Islet precursor cell (in vitro differentiated cells): Measurements from ENCODE around the gene MZB1.

Source experiments
- DNase-seq: peaks from one replicate; pipeline ENCODE4 v3.0.0-alpha.2; 2018

MZB1 gene, protein sequence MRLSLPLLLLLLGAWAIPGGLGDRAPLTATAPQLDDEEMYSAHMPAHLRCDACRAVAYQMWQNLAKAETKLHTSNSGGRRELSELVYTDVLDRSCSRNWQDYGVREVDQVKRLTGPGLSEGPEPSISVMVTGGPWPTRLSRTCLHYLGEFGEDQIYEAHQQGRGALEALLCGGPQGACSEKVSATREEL

DNA sequence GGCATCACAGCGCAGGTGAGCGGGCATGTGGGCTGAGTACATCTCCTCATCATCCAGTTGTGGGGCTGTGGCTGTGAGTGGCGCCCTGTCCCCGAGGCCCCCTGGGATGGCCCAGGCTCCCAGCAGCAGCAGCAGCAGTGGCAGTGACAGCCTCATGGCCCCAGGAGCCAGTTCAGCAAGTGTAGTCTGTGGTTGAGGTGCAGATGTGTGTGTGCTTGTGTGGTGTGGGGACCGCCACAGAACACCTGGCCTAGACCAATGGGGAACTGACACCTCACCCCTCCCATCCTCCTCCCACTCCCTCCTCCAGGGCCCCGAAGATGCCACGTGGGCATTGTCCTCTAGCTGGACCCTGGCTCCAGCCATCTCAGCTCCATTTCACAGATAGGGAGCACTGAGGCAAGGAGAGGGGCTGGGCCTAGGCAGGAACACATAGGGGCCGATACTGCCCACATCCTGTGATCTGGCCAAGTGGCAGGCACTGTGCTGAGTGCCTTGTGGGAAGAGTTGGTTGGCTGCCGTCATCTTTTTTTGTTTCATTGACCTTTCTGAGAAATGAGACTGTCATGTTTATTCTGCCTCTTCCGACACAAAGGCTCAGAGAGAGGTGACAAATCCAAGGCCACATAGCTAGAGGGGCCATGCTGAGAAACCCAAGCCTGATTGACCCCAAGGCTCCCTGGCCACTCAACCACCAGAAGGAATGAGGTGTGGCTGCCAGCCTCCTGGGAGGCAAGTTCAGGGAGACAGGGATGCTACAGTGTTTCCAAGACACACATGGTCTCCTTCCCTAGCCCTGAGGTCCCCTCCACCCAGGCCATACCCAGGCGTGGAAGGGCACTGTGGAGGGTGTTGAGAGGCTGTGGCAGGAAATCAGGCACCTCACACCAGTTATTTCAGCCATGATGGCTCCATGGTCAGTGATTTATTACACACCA is at the start of gene MZB1:
MZB1 (minus strand) TSS at position 213 of the 938 bp plus-strand sequence; CDS start at position 156, 57 bp downstream.
- DNase-seq = no peak

DNA sequence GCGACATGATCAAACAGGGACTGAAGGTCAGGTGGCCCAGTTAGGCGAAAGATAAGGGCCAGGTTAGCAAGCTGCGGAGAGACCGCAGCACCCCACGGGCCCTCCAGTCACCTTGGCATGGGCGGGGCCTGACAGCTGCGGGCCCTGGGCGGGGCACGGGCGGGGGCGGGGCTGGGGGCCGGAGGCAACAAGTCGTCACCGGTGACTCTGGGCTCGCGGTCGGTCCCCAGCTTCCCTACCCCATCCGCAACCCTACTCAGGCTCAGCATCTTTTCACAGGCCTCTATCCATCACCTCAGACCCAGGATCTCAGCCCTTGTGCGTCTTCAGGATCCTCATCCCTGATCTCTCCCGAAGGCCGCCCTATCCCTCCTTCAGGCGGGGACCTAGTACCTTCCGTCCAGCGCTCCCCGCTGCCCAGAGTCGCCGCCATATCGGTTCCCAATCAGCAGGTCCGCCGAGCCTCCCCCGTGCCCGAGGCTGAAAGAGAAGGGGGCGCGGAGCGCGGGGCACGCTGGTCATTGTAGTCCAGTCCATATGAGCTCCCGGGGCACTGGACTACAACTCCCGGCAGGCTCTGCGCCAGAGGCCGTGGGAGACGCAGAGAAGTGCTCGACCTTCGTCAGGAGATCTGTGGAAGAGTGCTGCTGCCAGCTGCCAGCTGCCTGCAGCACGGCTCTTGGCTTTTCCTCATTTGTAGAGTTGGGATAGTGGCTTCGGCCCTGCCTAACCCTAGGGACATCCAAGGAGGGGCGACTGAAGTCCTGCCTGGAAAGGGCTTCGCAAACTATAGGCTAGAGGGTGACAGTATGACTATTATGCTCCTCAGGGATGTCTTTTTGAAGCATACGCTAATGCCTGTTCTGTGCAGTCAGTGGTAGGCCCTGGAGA is 49.5 kb upstream of the MZB1 start, which contains the start of gene DNAJC18:
DNAJC18 (minus strand) TSS at position 513 of the 891 bp plus-strand sequence; CDS start at position 433, 80 bp downstream.
- DNase-seq = peak; percentile 96

DNA sequence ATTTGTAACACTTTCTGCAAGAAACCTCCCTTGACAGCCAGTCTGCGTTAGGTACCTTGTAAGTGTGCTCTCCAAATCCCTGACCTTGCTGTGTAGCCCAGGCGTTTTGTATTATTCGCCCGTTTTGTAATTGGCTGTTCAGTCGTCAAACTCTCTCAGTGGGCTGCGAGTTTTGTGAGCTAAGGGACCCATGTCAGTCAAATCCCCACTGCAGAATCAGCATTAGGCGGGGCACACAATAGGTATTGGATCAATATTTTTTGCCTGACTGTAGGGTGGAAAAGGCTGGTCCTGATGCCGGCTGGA is 48.9 kb upstream of the MZB1 start:
- no peak for DNase-seq

DNA sequence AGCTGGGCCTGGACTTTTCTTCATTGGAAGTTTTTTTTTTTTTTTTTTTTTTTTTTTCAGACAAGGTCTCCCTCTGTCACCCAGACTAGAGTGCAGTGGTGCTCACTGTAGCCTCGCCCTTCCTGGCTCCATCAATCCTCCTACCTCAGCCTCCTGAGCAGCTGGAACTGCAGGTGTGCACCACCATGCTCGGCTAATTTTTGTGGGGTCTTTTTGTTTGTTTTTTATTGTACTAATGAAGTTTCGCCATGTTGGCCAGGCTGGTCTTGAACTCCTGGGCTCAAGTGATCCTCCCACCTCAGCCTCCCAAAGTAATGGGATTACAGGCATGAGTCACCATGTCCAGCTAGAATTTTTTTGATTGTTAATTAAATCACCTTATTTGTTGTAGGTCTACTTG is 46.0 kb upstream of the MZB1 start:
- no peak for DNase-seq

DNA sequence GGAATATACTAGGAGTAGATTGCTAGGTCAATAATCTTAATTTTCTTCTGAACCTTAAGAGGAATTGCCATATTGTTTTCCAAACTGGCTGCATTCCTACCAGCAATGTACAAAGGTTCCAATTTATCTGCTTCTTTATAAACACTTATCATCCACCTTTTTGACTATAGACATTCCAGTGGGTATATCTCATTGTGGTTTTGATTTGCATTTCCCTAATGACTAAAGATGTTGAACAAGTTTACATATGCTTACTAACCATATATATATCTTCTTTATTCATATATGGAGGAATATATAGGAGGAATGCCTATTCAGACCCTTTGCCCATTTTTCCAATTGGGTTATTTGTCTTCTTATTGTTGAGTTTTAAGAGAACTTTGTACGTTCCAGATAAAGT is 42.0 kb upstream of the MZB1 start:
- no peak for DNase-seq

DNA sequence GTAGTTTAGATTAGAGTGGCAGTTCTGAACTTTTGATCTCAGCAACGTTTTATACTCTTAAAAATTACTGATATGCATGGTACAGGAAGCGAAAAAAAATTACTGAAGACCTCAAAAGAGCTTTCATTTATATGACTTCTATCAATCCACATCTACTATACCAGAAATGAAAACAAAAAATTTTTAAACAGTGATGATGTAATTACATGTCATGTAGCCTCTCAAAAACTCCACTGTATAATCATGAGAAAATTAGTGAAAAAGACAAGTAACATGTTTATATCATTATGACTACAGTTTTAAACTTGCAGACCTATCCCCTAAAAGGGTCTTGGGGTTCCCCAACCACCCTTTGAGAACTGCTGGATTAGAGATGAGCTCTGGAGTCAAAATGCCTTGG is 40.3 kb upstream of the MZB1 start:
- DNase-seq = no peak

DNA sequence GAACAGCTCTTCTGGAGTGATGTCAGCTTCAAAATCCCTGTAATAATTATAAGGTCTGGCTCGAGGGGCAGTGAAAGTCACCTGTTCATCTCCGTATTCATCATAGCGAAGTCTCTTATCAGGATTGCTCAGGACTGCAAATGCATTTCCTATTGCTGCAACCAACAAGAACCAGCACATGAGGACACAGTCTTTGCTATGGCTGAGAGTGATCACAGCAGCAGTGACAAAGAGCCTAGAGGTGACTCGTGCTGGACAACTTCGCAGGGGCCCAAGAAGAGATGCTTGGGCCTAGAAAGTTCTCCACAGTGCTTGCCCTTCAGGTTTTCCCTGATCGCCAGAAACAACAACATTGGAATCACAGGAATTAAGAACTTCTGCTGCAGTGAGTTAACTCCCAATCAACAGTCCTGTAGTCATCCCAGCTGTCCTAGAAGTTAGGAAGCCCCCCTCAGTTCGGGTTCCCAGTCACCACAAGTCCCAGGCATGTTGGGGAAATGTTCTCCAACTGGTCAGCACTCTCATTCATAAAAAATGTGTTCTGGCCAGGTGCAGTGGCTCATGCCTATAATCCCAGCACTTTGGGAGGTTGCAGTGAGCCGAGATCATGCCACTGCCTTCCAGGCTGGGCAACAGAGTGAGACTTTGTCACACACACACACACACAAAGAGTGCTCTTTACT is 36.6 kb upstream of the MZB1 start:
- peak; percentile 60 for DNase-seq

DNA sequence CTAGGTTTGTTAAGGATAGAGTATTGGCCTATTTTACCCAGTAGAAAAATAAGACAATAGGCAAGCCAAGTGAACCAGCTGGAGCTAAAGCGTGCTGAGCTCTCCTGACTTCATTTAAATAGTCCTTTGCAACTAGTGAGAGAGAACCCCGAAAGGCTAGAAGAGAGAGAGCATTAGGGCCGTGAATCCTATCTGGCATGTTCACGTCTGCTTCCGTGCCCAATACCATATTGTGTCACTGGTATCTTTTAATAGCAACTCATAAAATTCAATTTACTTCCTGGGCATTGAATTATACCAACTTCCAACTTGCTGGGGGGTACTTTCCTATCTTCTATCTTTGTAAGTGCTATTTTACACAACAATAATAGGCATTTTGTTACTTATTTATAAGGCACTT is 35.8 kb upstream of the MZB1 start:
- DNase-seq = no peak

DNA sequence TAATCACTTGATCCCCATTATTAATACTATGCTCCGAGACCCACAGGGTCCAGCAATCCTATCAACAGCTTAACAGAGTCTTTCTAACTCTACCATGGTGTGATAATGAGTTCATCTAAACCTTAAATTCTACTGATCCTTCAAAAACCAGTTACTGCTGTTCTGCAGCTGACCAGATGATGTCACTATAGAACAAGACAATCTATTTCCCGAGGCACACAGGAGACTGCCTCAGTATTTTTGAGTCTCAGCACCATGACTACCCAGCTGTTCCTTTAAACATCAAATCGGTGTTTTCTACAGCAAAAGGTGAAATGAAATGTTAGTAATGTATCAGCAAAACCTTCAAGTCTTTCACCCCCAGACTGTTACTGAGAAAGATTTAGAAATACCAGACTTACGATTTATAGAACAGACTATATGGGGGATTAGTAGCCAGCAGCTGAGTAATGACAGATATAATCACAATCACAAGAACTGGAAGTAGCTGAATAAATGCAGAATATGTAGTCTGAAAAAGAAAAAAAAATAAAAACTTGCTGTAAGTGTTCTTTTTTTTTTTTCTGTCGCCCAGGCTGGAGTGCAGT is 32.7 kb upstream of the MZB1 start:
- peak; percentile 56 for DNase-seq

DNA sequence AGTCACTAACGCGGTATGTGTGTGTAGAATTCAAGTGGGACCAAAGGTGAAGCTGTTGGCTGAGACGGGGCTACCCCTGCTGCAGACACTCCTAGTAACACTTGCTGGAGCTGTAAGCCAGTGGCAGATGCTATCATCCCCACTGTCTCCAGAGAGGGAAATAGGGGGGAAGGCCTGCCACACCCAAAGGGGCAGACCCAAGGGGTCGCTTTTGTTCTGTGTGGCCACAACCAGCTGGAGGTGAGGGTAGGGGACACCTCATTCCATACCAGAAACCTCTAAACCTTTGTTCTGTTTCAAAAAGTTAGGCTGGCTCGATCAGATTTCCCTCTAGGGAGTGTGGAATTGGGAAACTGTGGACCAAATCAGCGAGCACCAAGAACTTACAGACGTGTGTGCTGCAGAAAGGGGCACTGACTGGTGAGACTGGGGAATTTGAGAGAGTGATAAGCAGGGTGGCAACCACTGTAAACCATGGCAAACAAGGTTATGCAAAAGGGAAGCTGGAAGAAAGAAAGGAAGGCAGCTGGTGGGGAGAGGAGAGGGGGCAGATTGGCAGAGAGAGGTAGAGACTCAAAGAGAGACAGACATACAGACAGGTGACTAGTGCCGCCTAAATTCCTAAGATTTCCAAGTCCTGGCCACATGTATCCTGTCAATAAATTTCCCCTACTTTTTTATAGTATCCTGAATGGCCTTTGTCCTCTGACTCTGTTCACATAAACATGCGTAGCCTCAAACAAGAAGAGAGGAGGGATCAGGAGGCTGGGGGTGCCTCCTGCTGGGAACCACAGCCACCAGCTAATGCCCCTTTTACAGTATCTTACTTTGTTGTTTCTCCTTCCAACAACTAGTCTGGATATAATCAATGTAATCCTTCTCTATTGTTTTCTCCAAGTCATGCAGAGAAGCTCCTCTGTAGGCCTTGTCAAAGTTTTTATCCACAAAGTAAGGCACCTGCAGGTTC is 29.8 kb upstream of the MZB1 start:
- DNase-seq = peak; percentile 27

DNA sequence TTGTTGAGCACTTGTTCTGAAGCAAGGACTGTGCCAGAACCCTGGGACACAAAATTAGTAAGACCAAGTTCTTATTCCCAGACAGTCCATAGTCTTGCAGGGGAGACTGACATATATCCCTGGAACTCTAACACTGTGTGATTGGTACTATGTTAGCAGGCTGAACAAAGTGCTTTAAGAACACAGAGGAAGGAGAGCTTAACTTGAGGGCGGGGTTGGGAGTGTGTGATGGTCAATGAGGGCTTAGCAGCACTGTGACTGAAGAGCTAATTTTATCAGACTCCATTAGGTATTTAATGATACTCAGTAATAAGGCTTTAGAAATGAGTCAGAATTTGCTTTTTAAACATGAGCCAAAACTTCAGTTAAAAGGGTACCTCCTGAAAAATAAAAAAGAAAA is 29.1 kb upstream of the MZB1 start:
- DNase-seq = peak; percentile 6

DNA sequence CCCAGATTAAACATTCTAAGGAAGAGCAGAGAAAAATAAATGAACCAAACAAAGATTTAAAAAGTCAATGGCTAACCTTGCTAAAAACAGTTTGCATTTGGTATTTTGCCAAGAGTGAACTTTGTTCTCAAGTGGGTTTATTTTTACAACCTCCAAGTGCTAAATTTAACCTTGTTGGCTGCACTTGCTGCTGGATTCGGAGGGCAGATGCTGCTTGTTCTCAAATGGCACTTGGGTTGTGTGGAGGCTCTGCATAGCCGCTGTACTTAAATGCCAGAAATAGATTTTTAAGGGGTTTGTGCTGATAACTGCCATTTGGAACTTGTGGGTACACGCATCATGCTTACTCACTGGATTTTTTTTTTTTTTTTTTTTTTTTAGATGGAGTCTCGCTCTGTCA is 27.5 kb upstream of the MZB1 start:
- DNase-seq = peak; percentile 12

DNA sequence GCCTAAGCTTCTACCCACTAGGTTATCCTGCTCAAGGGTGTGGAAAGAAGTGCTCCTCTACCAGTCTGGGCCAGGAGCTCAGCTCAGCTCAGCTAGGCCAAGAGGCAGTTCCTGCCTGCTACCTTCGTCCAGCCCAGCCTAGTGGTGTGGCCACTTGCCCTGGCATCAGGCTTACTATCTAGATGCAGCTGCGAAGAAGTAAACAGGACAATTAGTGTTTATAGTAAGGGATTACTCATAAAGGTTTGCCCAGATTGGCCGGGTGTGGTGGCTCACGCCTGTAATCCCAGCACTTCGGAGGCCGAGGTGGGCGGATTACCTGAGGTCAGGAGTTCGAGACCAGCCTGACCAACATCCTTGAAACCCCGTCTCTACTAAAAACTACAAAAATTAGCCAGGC is 26.9 kb upstream of the MZB1 start:
- DNase-seq = peak; percentile 35

DNA sequence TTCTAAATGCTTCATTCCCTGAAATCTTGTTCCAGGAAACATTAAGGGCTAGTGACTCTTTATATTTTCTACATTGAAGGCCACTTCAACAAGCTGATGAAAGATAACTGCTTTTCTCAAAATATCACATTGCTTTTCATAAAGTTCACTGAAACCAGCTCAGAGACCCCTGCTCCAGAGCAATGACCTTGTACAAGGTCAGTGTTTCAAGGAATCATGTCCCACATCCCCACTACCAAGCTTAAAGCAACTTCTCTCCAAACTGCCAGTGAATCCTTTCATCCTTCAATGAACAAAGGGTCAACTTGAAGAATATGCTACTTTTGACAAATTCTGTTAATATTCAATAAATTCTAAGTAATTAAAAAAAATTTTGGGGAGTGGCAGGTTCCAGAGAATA is 26.2 kb upstream of the MZB1 start:
- DNase-seq = peak; percentile 4

DNA sequence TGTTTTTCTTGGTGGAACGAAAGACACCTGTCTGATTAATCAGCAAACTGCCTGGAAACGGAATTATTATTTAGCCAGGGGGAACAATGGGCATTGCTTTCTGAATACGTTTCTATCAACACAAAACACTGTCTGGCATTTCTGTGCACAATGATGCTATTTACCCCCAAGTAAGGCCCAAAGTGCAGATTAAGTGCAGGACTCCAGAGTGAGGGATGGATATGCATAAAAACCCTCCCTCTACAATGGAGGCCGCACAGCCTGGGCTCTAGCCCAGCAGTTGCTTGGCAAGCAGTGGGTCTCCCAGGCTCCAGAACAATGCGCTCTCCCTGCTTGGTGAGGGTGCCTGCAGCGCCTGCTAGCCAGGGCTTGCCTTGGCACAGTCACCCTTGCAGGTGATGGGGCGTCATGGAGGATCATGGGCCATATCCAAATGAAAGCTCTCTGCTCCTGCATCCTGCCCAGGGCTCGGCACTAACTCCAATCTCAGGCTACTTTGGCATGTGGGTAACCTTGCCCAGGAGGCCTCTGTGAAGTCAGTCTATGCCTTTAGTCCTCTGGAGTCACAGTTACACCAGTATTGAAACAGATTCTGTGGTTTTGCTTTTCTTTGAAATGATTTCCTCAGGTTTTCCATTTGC is 25.6 kb upstream of the MZB1 start:
- peak; percentile 29 for DNase-seq

DNA sequence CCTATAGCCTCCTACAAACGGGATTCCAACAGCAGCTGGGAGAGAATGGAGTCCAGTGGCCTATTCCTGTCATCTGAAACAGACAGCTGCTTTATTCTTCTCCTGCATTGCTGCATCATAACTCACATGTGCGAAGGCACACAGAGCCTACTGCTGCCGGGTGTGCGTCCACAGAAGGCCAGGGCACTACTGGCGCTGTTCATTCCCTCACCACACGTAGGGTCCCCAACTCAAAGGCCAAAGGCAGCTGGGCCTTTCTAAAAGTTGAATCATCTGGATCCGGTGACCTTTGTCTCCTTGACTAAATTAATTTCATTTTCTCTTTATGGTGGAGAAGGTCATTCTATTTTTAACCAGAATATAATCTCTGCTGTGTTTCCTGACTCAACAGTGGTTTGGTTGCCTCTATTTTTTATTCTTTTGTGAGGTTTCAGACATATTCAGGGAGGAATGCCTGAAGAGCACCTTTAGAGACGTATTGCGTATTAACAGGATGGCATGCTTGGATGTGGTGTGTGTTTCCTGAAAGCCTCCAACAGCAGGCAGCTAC is 24.9 kb upstream of the MZB1 start:
- DNase-seq = peak; percentile 24

DNA sequence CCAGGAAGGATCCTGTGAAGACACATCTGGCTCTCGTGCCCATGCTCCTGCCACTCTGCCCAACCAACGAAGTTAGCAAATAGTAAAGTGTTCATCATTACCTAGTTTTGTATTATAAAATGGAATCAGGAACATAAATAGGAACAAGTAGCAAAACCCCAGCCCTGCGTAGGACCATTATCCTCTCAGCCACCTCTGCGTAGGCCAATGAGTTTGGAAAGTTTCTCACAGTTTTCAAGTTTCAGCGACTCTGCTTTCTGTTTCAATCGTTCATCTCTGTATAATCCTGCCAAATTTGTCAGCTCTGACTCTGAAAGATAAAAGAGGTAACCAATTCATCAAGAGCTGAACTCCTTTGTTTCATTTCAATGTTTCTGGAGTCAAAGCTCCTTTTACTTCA is 24.2 kb upstream of the MZB1 start:
- no peak for DNase-seq

DNA sequence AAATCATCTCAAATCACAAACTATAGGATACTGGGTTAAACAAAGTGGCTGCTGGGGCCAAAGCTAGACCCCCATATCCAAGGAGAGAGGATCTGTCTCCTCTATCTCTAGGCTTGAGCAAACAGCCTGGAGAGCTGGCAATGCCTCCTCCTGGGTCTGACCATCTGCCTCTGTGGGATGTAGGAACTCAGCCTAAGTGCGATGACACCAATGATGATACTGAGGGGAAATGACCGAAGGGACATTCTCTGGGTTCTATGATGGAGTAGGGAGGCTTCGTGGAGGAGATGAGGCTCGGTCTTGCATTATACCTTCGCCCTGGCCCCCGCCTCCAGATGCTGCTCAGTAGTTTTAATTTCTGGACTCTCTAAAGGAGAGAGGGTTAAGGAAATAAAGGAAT is 23.4 kb upstream of the MZB1 start:
- DNase-seq = peak; percentile 23

DNA sequence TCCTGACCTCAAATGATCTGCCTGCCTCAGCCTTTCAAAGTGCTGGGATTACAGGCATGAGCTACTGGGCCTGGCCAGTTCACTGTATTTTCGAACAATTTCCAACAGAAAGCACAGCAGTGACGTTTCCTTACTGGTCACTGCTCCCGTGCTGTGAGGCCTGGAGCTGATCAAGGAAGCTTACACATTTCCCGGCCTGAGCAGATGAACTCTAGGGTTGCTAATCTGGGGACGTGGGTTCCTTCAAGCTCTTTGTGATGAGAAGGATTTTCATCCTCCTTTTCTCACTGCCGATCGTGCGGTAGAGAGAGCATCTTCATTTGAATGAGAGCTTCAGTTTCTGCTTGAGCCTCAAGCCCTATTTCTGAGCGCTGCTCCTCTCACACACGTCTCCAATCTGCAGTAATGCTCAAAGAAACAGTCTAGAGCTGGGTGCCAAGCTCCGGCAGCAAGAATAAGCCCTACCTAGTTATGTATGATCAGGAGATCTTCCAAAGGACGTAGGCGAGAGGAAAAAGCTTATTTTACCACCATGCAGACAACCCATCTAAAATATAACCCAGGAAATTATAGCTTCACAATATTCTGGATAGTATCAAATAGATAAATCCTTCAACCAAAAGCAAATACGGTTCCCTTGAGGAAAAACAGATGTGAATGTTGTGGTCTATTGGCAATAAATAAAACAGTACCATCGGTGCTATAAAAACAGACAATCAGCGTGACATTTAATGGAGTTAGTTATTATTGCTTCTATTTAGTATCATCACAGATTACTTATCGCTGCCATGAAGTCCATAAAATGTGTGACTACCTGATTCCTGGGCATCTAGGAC is 21.5 kb upstream of the MZB1 start:
- peak; percentile 30 for DNase-seq
